Lower leg skin (tissue), 3 donors: ENCODE results near the gene TMEM151A.

Experiments
- POLR2A ChIP-seq, 2 donors: fragments of 450-650 bp; IDR thresholded peaks; one replicate each; pipeline ENCODE4 v1.6.1; 2016 to 2017; ENCODE audit warnings: antibody characterized with exemption in 2 of 2, mild to moderate bottlenecking in 1 of 2, moderate library complexity in 1 of 2
- TF ChIP-seq, protein P1 (sequence below), 3 donors: fragments of 450-650 bp; IDR thresholded peaks; one replicate each; pipeline ENCODE4 v1.5.1; 2016; ENCODE audit warnings: antibody characterized with exemption in 3 of 3, mild to moderate bottlenecking in 3 of 3, moderate library complexity in 2 of 3

- TF ChIP-seq, protein P1, sequence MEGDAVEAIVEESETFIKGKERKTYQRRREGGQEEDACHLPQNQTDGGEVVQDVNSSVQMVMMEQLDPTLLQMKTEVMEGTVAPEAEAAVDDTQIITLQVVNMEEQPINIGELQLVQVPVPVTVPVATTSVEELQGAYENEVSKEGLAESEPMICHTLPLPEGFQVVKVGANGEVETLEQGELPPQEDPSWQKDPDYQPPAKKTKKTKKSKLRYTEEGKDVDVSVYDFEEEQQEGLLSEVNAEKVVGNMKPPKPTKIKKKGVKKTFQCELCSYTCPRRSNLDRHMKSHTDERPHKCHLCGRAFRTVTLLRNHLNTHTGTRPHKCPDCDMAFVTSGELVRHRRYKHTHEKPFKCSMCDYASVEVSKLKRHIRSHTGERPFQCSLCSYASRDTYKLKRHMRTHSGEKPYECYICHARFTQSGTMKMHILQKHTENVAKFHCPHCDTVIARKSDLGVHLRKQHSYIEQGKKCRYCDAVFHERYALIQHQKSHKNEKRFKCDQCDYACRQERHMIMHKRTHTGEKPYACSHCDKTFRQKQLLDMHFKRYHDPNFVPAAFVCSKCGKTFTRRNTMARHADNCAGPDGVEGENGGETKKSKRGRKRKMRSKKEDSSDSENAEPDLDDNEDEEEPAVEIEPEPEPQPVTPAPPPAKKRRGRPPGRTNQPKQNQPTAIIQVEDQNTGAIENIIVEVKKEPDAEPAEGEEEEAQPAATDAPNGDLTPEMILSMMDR (IDR thresholded peaks at IDR 0.05), result no peak
- TF ChIP-seq POLR2A (IDR thresholded peaks at IDR 0.05), result no peak
Observed at GRCh38 chr11:66334605-66335442, 43.1 kb downstream of the TMEM151A start.
